Fibroblast of lung (primary cell): ENCODE measurements around the gene CRYBG1. TPM values are rescaled to one million over a fixed set of nuclear protein-coding genes. Genes with fewer than 3 reads are reported as not detected.

Source experiments
- DNase-seq, 2 donors: peaks; one replicate each; pipeline versions ENCODE4 v3.0.0 to v3.0.0-alpha.2; 2010; ENCODE audit warnings: low read depth in 2 of 2
- H2AFZ ChIP-seq: 2 replicates; pipeline ENCODE4 v1.5.1; 2012; ENCODE audit warnings: low read length, control low read depth, inconsistent platforms
- H3K27ac ChIP-seq: 2 replicates; pipeline ENCODE4 v1.5.1; 2011; ENCODE audit warnings: low read length, control low read depth; ENCODE audit not compliant: insufficient read depth
- H3K27me3 ChIP-seq: 2 replicates; pipeline ENCODE4 v1.5.1; 2011; ENCODE audit warnings: mild to moderate bottlenecking, low read length; ENCODE audit not compliant: control insufficient read depth, insufficient read depth
- H3K36me3 ChIP-seq: 2 replicates; pipeline ENCODE4 v1.5.1; 2011; ENCODE audit warnings: low read length; ENCODE audit not compliant: control insufficient read depth, insufficient read depth
- H3K4me1 ChIP-seq: 2 replicates; pipeline ENCODE4 v1.5.1; 2011; ENCODE audit warnings: low read length; ENCODE audit not compliant: control insufficient read depth, insufficient read depth; ENCODE audit errors: extremely low read depth
- H3K4me2 ChIP-seq: 2 replicates; pipeline ENCODE4 v1.5.1; 2011; ENCODE audit warnings: low read length, control low read depth; ENCODE audit not compliant: insufficient read depth; ENCODE audit errors: extremely low read depth
- H3K4me3 ChIP-seq, 4 experiments: fragments of 200-600 bp in 1 of 4; sonication (generic) in 1 of 4; replicated peaks in 1 of 4; 2 replicates each; pipeline ENCODE4 v1.5.1; 2011 to 2016; ENCODE audit warnings: low read length in 4 of 4, low read depth in 3 of 4, mild to moderate bottlenecking in 3 of 4, control low read depth in 2 of 4, inconsistent platforms in 1 of 4, mixed read lengths in 1 of 4; ENCODE audit not compliant: insufficient read depth in 1 of 4; ENCODE audit errors: control extremely low read depth in 1 of 4
- H3K79me2 ChIP-seq: 2 replicates; pipeline ENCODE4 v1.5.1; 2012; ENCODE audit warnings: mild to moderate bottlenecking, low read length, inconsistent platforms; ENCODE audit not compliant: control insufficient read depth, insufficient read depth
- H3K9ac ChIP-seq: 2 replicates; pipeline ENCODE4 v1.5.1; 2011; ENCODE audit warnings: mild to moderate bottlenecking, low read length, control low read depth; ENCODE audit not compliant: insufficient read depth
- H3K9me3 ChIP-seq: 2 replicates; pipeline ENCODE4 v1.5.1; 2012; ENCODE audit warnings: low read depth, low read length; ENCODE audit not compliant: control insufficient read depth, insufficient read depth
- H4K20me1 ChIP-seq: 2 replicates; pipeline ENCODE4 v1.5.1; 2011; ENCODE audit warnings: low read length; ENCODE audit not compliant: control insufficient read depth, insufficient read depth; ENCODE audit errors: extremely low read depth
- CTCF ChIP-seq, 2 donors: IDR thresholded peaks in 1 of 2; conservative IDR thresholded peaks in 1 of 2; 1 replicate in 1 of 2; 2 replicates in 1 of 2; pipeline ENCODE4 v1.5.1; 2011 to 2012; ENCODE audit warnings: low read length in 2 of 2, control low read depth in 1 of 2, inconsistent platforms in 1 of 2, low read depth in 1 of 2, mild to moderate bottlenecking in 1 of 2
- EZH2 ChIP-seq: IDR thresholded peaks from 2 replicates; pipeline ENCODE4 v1.5.1; 2012; ENCODE audit warnings: low read length, control low read depth, mild to moderate bottlenecking; ENCODE audit errors: missing control alignments
- polyA plus RNA-seq, 2 donors: library from polyadenylated mRNA; depleted of rRNA in 1 of 2; stranded (reverse) in 1 of 2; unstranded in 1 of 2; fragments of >200 nt; gene quantifications; 2 replicates each; pipeline ENCODE4 v1.2.1, GENCODE V29; 2011 to 2012; ENCODE audit warnings: missing spikeins in 1 of 2
- total RNA-seq: library from RNA; depleted of rRNA; stranded (reverse); fragments of >200 nt; gene quantifications from 2 replicates; pipeline ENCODE4 v1.2.1, GENCODE V29; 2014

Gene CRYBG1
- total and polyA plus RNA-seq, 2 donors (not counting 1 experiment from before 2014, with no cell fraction given) = 4.3 to 10.1 TPM

- TF ChIP-seq CTCF (conservative IDR thresholded peaks at IDR 0.05 in 1 of 2, IDR thresholded peaks at IDR 0.05 in 1 of 2; ENCODE audit: low read depth in 1 of 2, low read length in 2 of 2) (no peak), EZH2 (no peak)
- Histone ChIP-seq H2AFZ (no peak overlapping the region), H4K20me1 (no peaks in the 10 kb centered on the region)
Measured at GRCh38 chr6:106470811-106471210, 110.3 kb downstream of the CRYBG1 start.

GRCh38 chr6:106473812-106474211 is 113.3 kb downstream of the CRYBG1 start:
- TF ChIP-seq EZH2 (no peak), CTCF (conservative IDR thresholded peaks at IDR 0.05 in 1 of 2, IDR thresholded peaks at IDR 0.05 in 1 of 2; ENCODE audit: low read depth in 1 of 2, low read length in 2 of 2) (no peak)
- Histone ChIP-seq H3K4me1 (no peaks in the 10 kb centered on the region), H3K27me3 (no peaks in the 10 kb centered on the region), H3K27ac (no peak overlapping the region), H3K4me2 (no peak overlapping the region), H3K9me3 (no peaks in the 10 kb centered on the region), H4K20me1 (no peaks in the 10 kb centered on the region), H3K9ac (no peak overlapping the region), H2AFZ (no peak overlapping the region), H3K4me3 (no peak overlapping the region), H3K79me2 (no peaks in the 10 kb centered on the region), H3K36me3 (no peaks in the 10 kb centered on the region)
- DNase-seq = peak; percentile 82 to 86

More at GRCh38 chr6:106470811-106471210, 110.3 kb downstream of the CRYBG1 start:
- no peaks in the 10 kb centered on the region for H3K27me3 ChIP-seq
- no peaks in the 10 kb centered on the region for H3K9me3 ChIP-seq
- H3K4me2 ChIP-seq = no peak overlapping the region
- H3K9ac ChIP-seq = no peak overlapping the region
- H3K4me1 ChIP-seq = no peaks in the 10 kb centered on the region
- no peak overlapping the region for H3K4me3 ChIP-seq
- no peak overlapping the region for H3K27ac ChIP-seq
- H3K79me2 ChIP-seq = no peaks in the 10 kb centered on the region
- peak in 1 of 2 donors; percentile 58 for DNase-seq
- H3K36me3 ChIP-seq = no peaks in the 10 kb centered on the region

DNA sequence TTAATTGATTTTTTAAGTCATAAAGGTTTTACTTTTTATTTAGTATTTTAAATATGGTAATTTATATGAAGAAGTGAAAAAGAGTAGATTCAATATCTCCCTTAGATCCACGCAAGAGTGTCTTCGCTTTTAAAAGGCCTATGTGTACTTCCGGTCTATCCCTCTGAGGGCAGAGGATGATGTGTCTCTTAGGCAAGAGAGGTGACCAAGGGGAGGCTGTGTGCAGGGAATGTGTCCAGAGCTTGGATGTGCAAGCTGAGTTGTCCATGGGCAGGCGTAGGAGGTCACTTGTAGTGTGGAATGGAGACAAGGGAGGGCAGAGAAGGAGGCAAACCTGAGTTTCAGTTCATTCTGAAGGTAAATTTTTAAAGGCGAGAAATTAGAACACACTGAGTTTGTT is 113.9 kb downstream of the CRYBG1 start:
- Histone ChIP-seq H2AFZ (no peak overlapping the region), H3K27me3 (no peaks in the 10 kb centered on the region), H4K20me1 (no peaks in the 10 kb centered on the region), H3K79me2 (no peaks in the 10 kb centered on the region), H3K36me3 (no peaks in the 10 kb centered on the region), H3K9me3 (no peaks in the 10 kb centered on the region), H3K4me1 (no peaks in the 10 kb centered on the region), H3K4me2 (no peak overlapping the region), H3K9ac (no peak overlapping the region), H3K4me3 (no peak overlapping the region), H3K27ac (no peak overlapping the region)
- no peak for DNase-seq
- TF ChIP-seq EZH2 = no peak
- no peak for TF ChIP-seq CTCF (conservative IDR thresholded peaks at IDR 0.05 in 1 of 2, IDR thresholded peaks at IDR 0.05 in 1 of 2; ENCODE audit: low read depth in 1 of 2, low read length in 2 of 2)
